H9 (cell line): ENCODE data around the gene RNF114. TPM values are rescaled to one million over a fixed set of nuclear protein-coding genes. Genes with fewer than 3 reads are reported as not detected.
A peak's percentile ranks its signal among the peaks of the same experiment; 100 is the strongest.

Experiments used
- DNase-seq: peaks from one replicate; pipeline ENCODE4 v3.0.0-alpha.2; 2017
- H2AFZ ChIP-seq: one replicate; pipeline ENCODE4 v1.6.1; 2013; ENCODE audit warnings: mild to moderate bottlenecking, low read length, control low read depth, moderate library complexity
- H2AK5ac ChIP-seq: 2 replicates; pipeline ENCODE4 v1.6.1; 2013; ENCODE audit warnings: low read length, control low read depth, mixed read lengths; ENCODE audit not compliant: insufficient read length
- H2BK120ac ChIP-seq: one replicate; pipeline ENCODE4 v1.6.1; 2013; ENCODE audit warnings: low read depth, mild to moderate bottlenecking, low read length, control low read depth, inconsistent platforms; ENCODE audit not compliant: poor library complexity, severe bottlenecking
- H2BK12ac ChIP-seq: 2 replicates; pipeline ENCODE4 v1.6.1; 2013; ENCODE audit warnings: low read length, control low read depth, mixed read lengths, low read depth; ENCODE audit not compliant: insufficient read length
- H2BK15ac ChIP-seq: 2 replicates; pipeline ENCODE4 v1.6.1; 2013; ENCODE audit warnings: low read depth, low read length, control low read depth
- H2BK20ac ChIP-seq: one replicate; pipeline ENCODE4 v1.6.1; 2013; ENCODE audit warnings: low read depth, mild to moderate bottlenecking, low read length, control low read depth, inconsistent platforms; ENCODE audit not compliant: poor library complexity, severe bottlenecking
- H2BK5ac ChIP-seq: 2 replicates; pipeline ENCODE4 v1.6.1; 2013; ENCODE audit warnings: low read length, control low read depth, mixed read lengths; ENCODE audit not compliant: insufficient read length
- H3K14ac ChIP-seq: 2 replicates; pipeline ENCODE4 v1.6.1; 2013; ENCODE audit warnings: low read length, control low read depth; ENCODE audit not compliant: insufficient read depth
- H3K18ac ChIP-seq: 2 replicates; pipeline ENCODE4 v1.6.1; 2013; ENCODE audit warnings: low read depth, mild to moderate bottlenecking, mixed read lengths, low read length, control low read depth; ENCODE audit not compliant: insufficient read length
- H3K23ac ChIP-seq: 2 replicates; pipeline ENCODE4 v1.6.1; 2013; ENCODE audit warnings: low read length, control low read depth, mixed read lengths, low read depth; ENCODE audit not compliant: insufficient read length
- H3K23me2 ChIP-seq: 2 replicates; pipeline ENCODE4 v1.6.1; 2013; ENCODE audit warnings: low read depth, mild to moderate bottlenecking, mixed read lengths, low read length, control low read depth; ENCODE audit not compliant: insufficient read length, poor library complexity, severe bottlenecking
- H3K27ac ChIP-seq: 2 replicates; pipeline ENCODE4 v1.5.1; 2013; ENCODE audit warnings: low read length, control low read depth, mixed read lengths, low read depth; ENCODE audit not compliant: insufficient read length
- H3K27me3 ChIP-seq: 2 replicates; pipeline ENCODE4 v1.6.1; 2013; ENCODE audit warnings: low read length, control low read depth, inconsistent platforms; ENCODE audit not compliant: insufficient read depth
- H3K4ac ChIP-seq: 2 replicates; pipeline ENCODE4 v1.6.1; 2013; ENCODE audit warnings: low read depth, mild to moderate bottlenecking, control low read depth, inconsistent platforms, low read length, moderate library complexity
- H3K4me1 ChIP-seq: 2 replicates; pipeline ENCODE4 v1.6.1; 2013; ENCODE audit warnings: low read length, control low read depth, inconsistent platforms; ENCODE audit not compliant: insufficient read depth
- H3K4me2 ChIP-seq: 2 replicates; pipeline ENCODE4 v1.6.1; 2013; ENCODE audit warnings: low read length, control low read depth, mixed read lengths; ENCODE audit not compliant: insufficient read length, insufficient read depth
- H3K56ac ChIP-seq: 2 replicates; pipeline ENCODE4 v1.6.1; 2013; ENCODE audit warnings: low read depth, mild to moderate bottlenecking, mixed read lengths, low read length, control low read depth; ENCODE audit not compliant: insufficient read length
- H3K79me1 ChIP-seq: 2 replicates; pipeline ENCODE4 v1.6.1; 2013; ENCODE audit warnings: low read depth, mild to moderate bottlenecking, moderate library complexity, low read length, control low read depth, inconsistent platforms; ENCODE audit not compliant: insufficient read depth, poor library complexity, severe bottlenecking
- H3K79me2 ChIP-seq: 2 replicates; pipeline ENCODE4 v1.6.1; 2013; ENCODE audit warnings: low read length, control low read depth, inconsistent platforms; ENCODE audit not compliant: insufficient read depth
- H3K9ac ChIP-seq: 2 replicates; pipeline ENCODE4 v1.6.1; 2013; ENCODE audit warnings: low read length, control low read depth, mixed read lengths; ENCODE audit not compliant: insufficient read length; ENCODE audit errors: extremely low read depth
- H3K9me3 ChIP-seq: one replicate; pipeline ENCODE4 v1.6.1; 2013; ENCODE audit warnings: low read depth, low read length, inconsistent platforms; ENCODE audit not compliant: control insufficient read depth
- H3T11ph ChIP-seq: one replicate; pipeline ENCODE4 v1.6.1; 2013; ENCODE audit warnings: mild to moderate bottlenecking, low read length, control low read depth, inconsistent platforms
- H4K20me1 ChIP-seq: one replicate; pipeline ENCODE4 v1.6.1; 2013; ENCODE audit not compliant: control insufficient read depth, insufficient read length, insufficient read depth
- H4K5ac ChIP-seq: 2 replicates; pipeline ENCODE4 v1.6.1; 2013; ENCODE audit warnings: low read depth, mild to moderate bottlenecking, mixed read lengths, low read length, control low read depth; ENCODE audit not compliant: insufficient read length
- H4K8ac ChIP-seq: replicated peaks from 2 replicates; pipeline ENCODE4 v1.6.1; 2013; ENCODE audit warnings: low read length, control low read depth, mixed read lengths, low read depth; ENCODE audit not compliant: insufficient read length
- H4K91ac ChIP-seq: 2 replicates; pipeline ENCODE4 v1.6.1; 2013; ENCODE audit warnings: low read depth, mild to moderate bottlenecking, moderate library complexity, mixed read lengths, low read length, control low read depth; ENCODE audit not compliant: insufficient read length
- H3K27ac Mint-ChIP-seq, 3 experiments: 2 replicates in 2 of 3; 3 replicates in 1 of 3; pipeline ENCODE4 v1.8.0; 2020 to 2021; ENCODE audit warnings: mixed read lengths in 3 of 3, mild to moderate bottlenecking in 1 of 3, moderate library complexity in 1 of 3
- H3K27me3 Mint-ChIP-seq: 2 replicates; pipeline ENCODE4 v1.8.0; 2021; ENCODE audit warnings: low read depth, mild to moderate bottlenecking, moderate library complexity, mixed read lengths
- H3K36me3 Mint-ChIP-seq, 3 experiments: 2 replicates in 2 of 3; 3 replicates in 1 of 3; pipeline ENCODE4 v1.8.0; 2020 to 2021; ENCODE audit warnings: low read depth in 3 of 3, mixed read lengths in 3 of 3; ENCODE audit not compliant: insufficient read depth in 1 of 3
- H3K4me1 Mint-ChIP-seq, 2 experiments: 2 replicates each; pipeline ENCODE4 v1.8.0; 2020; ENCODE audit warnings: mixed read lengths in 2 of 2
- H3K4me3 Mint-ChIP-seq, 2 experiments: 2 replicates in 1 of 2; 3 replicates in 1 of 2; pipeline ENCODE4 v1.8.0; 2020 to 2021; ENCODE audit warnings: mild to moderate bottlenecking in 2 of 2, mixed read lengths in 2 of 2, moderate library complexity in 1 of 2
- H3K9me3 Mint-ChIP-seq, 2 experiments: 2 replicates in 1 of 2; 3 replicates in 1 of 2; pipeline ENCODE4 v1.8.0; 2020; ENCODE audit warnings: mild to moderate bottlenecking in 2 of 2, mixed read lengths in 2 of 2, moderate library complexity in 1 of 2
- WGBS: extraction: QIAGEN DNeasy Blood & Tissue Kit; methylation state at CpG from one replicate; pipeline ENCODE4 v1.1.7; 2013; ENCODE audit warnings: missing lambda C conversion rate, low lambda C conversion rate, mixed read lengths; ENCODE audit not compliant: insufficient read length; ENCODE audit errors: extremely low coverage; 5-methylcytosine and 5-hydroxymethylcytosine counted together
- total RNA-seq: library from RNA; stranded (reverse); gene quantifications from 2 replicates; pipeline ENCODE4 v1.2.1, GENCODE V29; 2021
- TF ChIP-seq, protein P1 (sequence below): fragments of 200-600 bp; sonication (generic); conservative IDR thresholded peaks from 3 replicates; pipeline ENCODE4 v1.8.0; 2021; ENCODE audit warnings: antibody characterized with exemption, mild to moderate bottlenecking

RNF114 gene
- total RNA-seq, 1 experiment from 2014 or later: 75.5 TPM

DNA sequence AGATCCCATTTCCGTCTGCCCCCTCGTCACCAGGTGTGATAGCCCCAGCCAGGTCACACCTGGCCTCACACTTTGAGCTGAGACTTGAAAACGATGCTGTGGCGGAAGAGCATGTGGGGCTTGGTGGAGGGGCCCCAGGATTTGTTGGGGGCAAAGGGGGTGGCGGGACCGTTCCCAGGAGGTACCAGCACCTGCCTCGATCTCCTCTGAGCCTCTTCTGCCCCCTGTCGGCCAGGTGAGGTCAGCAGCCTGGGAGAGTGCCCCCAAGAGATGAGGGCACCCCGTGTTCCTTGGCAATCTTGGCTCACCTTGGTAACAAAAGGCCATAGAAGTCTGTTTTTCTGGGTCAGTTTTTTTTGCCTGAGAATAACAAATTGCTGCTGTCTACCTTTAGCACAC lies 46.3 kb upstream of the RNF114 start:
- no peak overlapping the region for H2AFZ ChIP-seq
- no peak overlapping the region for H2AK5ac ChIP-seq
- no peak overlapping the region for H4K5ac ChIP-seq
- H3K9me3 ChIP-seq: no peaks in the 10 kb centered on the region
- no peak overlapping the region for H4K8ac ChIP-seq
- no peaks in the 10 kb centered on the region for H3K79me1 ChIP-seq
- H3K27me3 Mint-ChIP-seq: peaks cover 1% of the 10 kb centered on the region
- no peak overlapping the region for H3K27ac Mint-ChIP-seq
- H3K18ac ChIP-seq: no peak overlapping the region
- no peaks in the 10 kb centered on the region for H3K9me3 Mint-ChIP-seq
- H2BK5ac ChIP-seq: no peak overlapping the region
- H2BK12ac ChIP-seq: no peak overlapping the region
- H2BK15ac ChIP-seq: no peak overlapping the region
- H3K23me2 ChIP-seq: no peaks in the 10 kb centered on the region
- H3K56ac ChIP-seq: no peak overlapping the region
- no CpG with 5 or more reads among the region's 9 CpGs for WGBS
- no peak overlapping the region for H2BK20ac ChIP-seq
- H3K23ac ChIP-seq: no peak overlapping the region
- no peak overlapping the region for H3T11ph ChIP-seq
- H4K91ac ChIP-seq: no peak overlapping the region
- H4K20me1 ChIP-seq: no peaks in the 10 kb centered on the region
- peaks cover 28 to 51% of the 10 kb centered on the region in 2 experiments for H3K4me1 Mint-ChIP-seq
- no peak for DNase-seq
- H3K27me3 ChIP-seq: no peaks in the 10 kb centered on the region
- H3K4me2 ChIP-seq: no peak overlapping the region
- H3K4me1 ChIP-seq: no peaks in the 10 kb centered on the region
- peaks cover 3 to 10% (median 9%) of the 10 kb centered on the region in 3 experiments; a peak in 4 of 7 replicates for H3K36me3 Mint-ChIP-seq
- no peaks in the 10 kb centered on the region for H3K79me2 ChIP-seq
- H3K4ac ChIP-seq: no peak overlapping the region
- no peak overlapping the region for H3K27ac ChIP-seq
- no peak overlapping the region for H3K14ac ChIP-seq
- H3K9ac ChIP-seq: no peak overlapping the region
- TF ChIP-seq, protein P1, sequence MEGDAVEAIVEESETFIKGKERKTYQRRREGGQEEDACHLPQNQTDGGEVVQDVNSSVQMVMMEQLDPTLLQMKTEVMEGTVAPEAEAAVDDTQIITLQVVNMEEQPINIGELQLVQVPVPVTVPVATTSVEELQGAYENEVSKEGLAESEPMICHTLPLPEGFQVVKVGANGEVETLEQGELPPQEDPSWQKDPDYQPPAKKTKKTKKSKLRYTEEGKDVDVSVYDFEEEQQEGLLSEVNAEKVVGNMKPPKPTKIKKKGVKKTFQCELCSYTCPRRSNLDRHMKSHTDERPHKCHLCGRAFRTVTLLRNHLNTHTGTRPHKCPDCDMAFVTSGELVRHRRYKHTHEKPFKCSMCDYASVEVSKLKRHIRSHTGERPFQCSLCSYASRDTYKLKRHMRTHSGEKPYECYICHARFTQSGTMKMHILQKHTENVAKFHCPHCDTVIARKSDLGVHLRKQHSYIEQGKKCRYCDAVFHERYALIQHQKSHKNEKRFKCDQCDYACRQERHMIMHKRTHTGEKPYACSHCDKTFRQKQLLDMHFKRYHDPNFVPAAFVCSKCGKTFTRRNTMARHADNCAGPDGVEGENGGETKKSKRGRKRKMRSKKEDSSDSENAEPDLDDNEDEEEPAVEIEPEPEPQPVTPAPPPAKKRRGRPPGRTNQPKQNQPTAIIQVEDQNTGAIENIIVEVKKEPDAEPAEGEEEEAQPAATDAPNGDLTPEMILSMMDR: peak; percentile 64
- no peak overlapping the region for H2BK120ac ChIP-seq
- no peak overlapping the region; a peak in 1 of 5 replicates for H3K4me3 Mint-ChIP-seq
